HepG2 (cell line): Measurements from ENCODE around the gene TMEM14B. TPM values are rescaled to one million over a fixed set of nuclear protein-coding genes. Genes with fewer than 3 reads are reported as not detected.
A peak's percentile ranks its signal among the peaks of the same experiment; 100 is the strongest.

Source experiments
- AKAP8 ChIP-seq: sonication (generic); formaldehyde crosslinking; IDR thresholded peaks from 2 replicates; pipeline ENCODE4 v1.5.1; 2020; ENCODE audit warnings: mild to moderate bottlenecking, missing genetic modification reagents
- CERS6 ChIP-seq: sonication (generic); formaldehyde crosslinking; IDR thresholded peaks from 2 replicates; pipeline ENCODE4 v1.5.0; 2020; ENCODE audit warnings: missing genetic modification reagents
- CHD2 ChIP-seq: IDR thresholded peaks from 2 replicates; pipeline ENCODE4 v1.6.1; 2011; ENCODE audit warnings: low read depth, low read length, improper control_type of control experiment
- FOSL1 ChIP-seq: sonication (generic); formaldehyde crosslinking; IDR thresholded peaks from 2 replicates; pipeline ENCODE4 v1.9.0; 2021; ENCODE audit warnings: missing genetic modification reagents, borderline replicate concordance
- IRF1 ChIP-seq: sonication (generic); formaldehyde crosslinking; IDR thresholded peaks from 2 replicates; pipeline ENCODE4 v1.4.0; 2020; ENCODE audit warnings: low read depth, mild to moderate bottlenecking, missing genetic modification reagents
- LBX2 ChIP-seq: sonication (generic); formaldehyde crosslinking; IDR thresholded peaks from 2 replicates; pipeline ENCODE4 v1.5.0; 2020; ENCODE audit warnings: missing genetic modification reagents, mild to moderate bottlenecking, borderline replicate concordance
- MAX ChIP-seq: IDR thresholded peaks from 2 replicates; pipeline ENCODE4 v1.6.1; 2012; ENCODE audit warnings: inconsistent platforms
- MYNN ChIP-seq: sonication (generic); formaldehyde crosslinking; IDR thresholded peaks from 2 replicates; pipeline ENCODE4 v1.4.0; 2020; ENCODE audit warnings: mild to moderate bottlenecking, low read depth, missing genetic modification reagents
- PRDM15 ChIP-seq: sonication (generic); formaldehyde crosslinking; IDR thresholded peaks from 2 replicates; pipeline ENCODE4 v1.4.0; 2020; ENCODE audit warnings: missing genetic modification reagents
- RXRB ChIP-seq: IDR thresholded peaks from 2 replicates; pipeline ENCODE4 v1.6.1; 2016; ENCODE audit warnings: borderline replicate concordance, missing genetic modification reagents, missing compliant biosample characterization
- SKI ChIP-seq: fragments of 450-650 bp; IDR thresholded peaks from one replicate; pipeline ENCODE4 v1.6.1; 2018; ENCODE audit warnings: mild to moderate bottlenecking; ENCODE audit not compliant: partially characterized antibody
- TCF7 ChIP-seq: sonication (generic); IDR thresholded peaks from 2 replicates; pipeline ENCODE4 v1.6.1; 2016; ENCODE audit warnings: antibody characterized with exemption, low read depth
- TOE1 ChIP-seq: sonication (generic); formaldehyde crosslinking; IDR thresholded peaks from 2 replicates; pipeline ENCODE4 v1.4.0; 2020; ENCODE audit warnings: mild to moderate bottlenecking, missing genetic modification reagents
- ZEB1 ChIP-seq: IDR thresholded peaks from 2 replicates; pipeline ENCODE4 v1.6.1; 2012; ENCODE audit warnings: mild to moderate bottlenecking, low read depth, inconsistent platforms; ENCODE audit not compliant: insufficient replicate concordance
- ZNF17 ChIP-seq: sonication (generic); formaldehyde crosslinking; IDR thresholded peaks from 2 replicates; pipeline ENCODE4 v1.5.0; 2020; ENCODE audit warnings: mild to moderate bottlenecking, missing genetic modification reagents
- ZNF251 ChIP-seq: sonication (generic); formaldehyde crosslinking; IDR thresholded peaks from 2 replicates; pipeline ENCODE4 v1.9.0; 2021; ENCODE audit warnings: mild to moderate bottlenecking, missing genetic modification reagents
- ZNF512B ChIP-seq: sonication (generic); formaldehyde crosslinking; IDR thresholded peaks from 2 replicates; pipeline ENCODE4 v1.5.1; 2020; ENCODE audit warnings: missing genetic modification reagents, mild to moderate bottlenecking, borderline replicate concordance
- ZNF563 ChIP-seq: sonication (generic); formaldehyde crosslinking; IDR thresholded peaks from 2 replicates; pipeline ENCODE4 v1.8.0; 2022; ENCODE audit warnings: mild to moderate bottlenecking, moderate library complexity, missing genetic modification reagents
- ZNF607 ChIP-seq: sonication (generic); formaldehyde crosslinking; IDR thresholded peaks from 2 replicates; pipeline ENCODE4 v1.5.1; 2020; ENCODE audit warnings: missing genetic modification reagents, mild to moderate bottlenecking, borderline replicate concordance
- ZNF709 ChIP-seq: sonication (generic); formaldehyde crosslinking; IDR thresholded peaks from 2 replicates; pipeline ENCODE4 v1.5.0; 2020; ENCODE audit warnings: mild to moderate bottlenecking, missing genetic modification reagents
- ZNF777 ChIP-seq: sonication (generic); formaldehyde crosslinking; IDR thresholded peaks from 2 replicates; pipeline ENCODE4 v1.4.0; 2020; ENCODE audit warnings: missing genetic modification reagents
- polyA plus RNA-seq, 8 experiments: library from polyadenylated mRNA; depleted of rRNA in 3 of 8; stranded (reverse) in 7 of 8; unstranded in 1 of 8; fragments of >200 nt; fragmentation: Illumina TruSeq in 4 of 8; extraction: Trizol in 4 of 8; gene quantifications; 2 replicates each; pipeline versions ENCODE4 v1.2.1 to v1.2.3, GENCODE V29; 2011 to 2016; ENCODE audit warnings: low read depth in 4 of 8, missing spikeins in 1 of 8, mixed read lengths in 1 of 8; ENCODE audit not compliant: insufficient read depth in 1 of 8
- total RNA-seq, 5 experiments: library from RNA; depleted of rRNA; stranded (reverse); fragments of >200 nt; fragmentation: Illumina TruSeq; extraction: Trizol; gene quantifications; 2 replicates each; pipeline ENCODE4 v1.2.3, GENCODE V29; 2016; ENCODE audit warnings: low read depth in 1 of 5

The TMEM14B gene
- total and polyA plus RNA-seq, 2 of the 13 experiments (the other 11 are each of a cell fraction or from before 2014, with no cell fraction given), result 133 to 200 TPM

GRCh38 chr6:10720265-10720959 is 27.2 kb upstream of the TMEM14B start (continued):
- TF ChIP-seq LBX2 (CRISPR knock-in tag) (peak; percentile 27), SKI (no peak), ZNF17 (CRISPR knock-in tag) (no peak), ZEB1 (no peak), AKAP8 (CRISPR knock-in tag) (no peak), FOSL1 (CRISPR knock-in tag) (no peak), TOE1 (CRISPR knock-in tag) (no peak), ZNF563 (CRISPR knock-in tag) (0 out of 2 replicates have a peak, but pooled peaks have one; percentile 42), MYNN (CRISPR knock-in tag) (no peak), RXRB (CRISPR knock-in tag) (no peak), ZNF251 (no peak), ZNF607 (CRISPR knock-in tag) (no peak), ZNF709 (peak; percentile 79), CHD2 (no peak), ZNF777 (CRISPR knock-in tag) (no peak), PRDM15 (CRISPR knock-in tag) (peak; percentile 33; the same call in 1 of the 2 replicates), MAX (peak; percentile 13), CERS6 (CRISPR knock-in tag) (peak; percentile 87), IRF1 (CRISPR knock-in tag) (no peak), TCF7 (no peak), ZNF512B (CRISPR knock-in tag) (peak; percentile 18; the same call in 1 of the 2 replicates)
